GM23248 (cell line): Measurements from ENCODE around the gene PCDHGA7.

ENCODE experiments used
- EZH2 ChIP-seq: fragments of 200-600 bp; sonication (generic); IDR thresholded peaks from 2 replicates; pipeline ENCODE4 v1.6.1; 2018; ENCODE audit warnings: antibody characterized with exemption, mild to moderate bottlenecking; ENCODE audit not compliant: insufficient read depth, poor library complexity, severe bottlenecking
- EZH2phosphoT487 ChIP-seq: fragments of 200-600 bp; sonication (generic); IDR thresholded peaks from 2 replicates; pipeline ENCODE4 v1.6.1; 2018; ENCODE audit warnings: antibody characterized with exemption, moderate library complexity, mild to moderate bottlenecking, low read depth; ENCODE audit not compliant: insufficient read depth

DNA sequence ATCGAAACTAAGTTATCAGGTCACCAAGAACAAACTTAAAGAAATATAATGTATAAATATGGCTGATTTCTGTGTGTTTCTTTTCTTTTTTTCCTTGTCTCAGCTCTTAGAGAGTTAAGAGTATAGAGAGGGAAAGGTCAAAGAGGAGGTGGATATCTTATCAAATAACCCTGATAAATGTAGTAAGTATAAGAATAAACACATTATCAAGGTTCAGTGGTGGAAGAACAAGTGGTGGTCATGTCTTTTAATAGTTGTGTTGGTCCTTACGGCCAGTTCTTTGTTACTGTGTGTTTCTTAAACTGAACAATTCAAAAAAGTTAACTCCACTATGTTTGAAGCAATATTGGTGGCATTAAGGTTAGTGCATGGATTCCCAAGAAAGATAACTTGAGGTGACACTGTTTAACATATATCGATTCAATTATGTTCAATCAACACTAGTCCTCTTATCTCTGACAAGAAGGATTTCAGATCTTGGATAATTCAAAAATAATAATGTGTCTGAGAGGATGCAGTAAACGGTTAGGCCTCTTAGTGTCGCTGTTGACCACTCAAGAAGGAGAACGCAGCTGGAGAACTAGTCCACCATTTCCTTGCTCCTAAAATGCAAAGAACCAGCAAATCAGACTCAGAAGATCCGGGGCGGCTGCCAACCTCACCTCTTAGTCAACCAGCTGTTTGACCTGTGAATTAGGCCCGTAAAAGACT lies 39.1 kb upstream of the PCDHGA7 start, which contains the start of gene PCDHGA3:
- TF ChIP-seq EZH2 (no peak), EZH2phosphoT487 (no peak)
